HG02642 (cell line): ENCODE results near the gene MRPS2.
"Not testable (repeated sequence)": the region's sequence is repeated elsewhere in the genome, so short reads cannot be mapped to it uniquely, and the experiment has no call there.

Source experiments
- ATAC-seq: cut with Tn5 transposase; IDR thresholded peaks from one replicate; pipeline ENCODE4 v1.9.1; 2021; ENCODE audit warnings: mild to moderate bottlenecking; ENCODE audit not compliant: unreplicated experiment, poor library complexity

MRPS2 gene

GRCh38 chr9:135526730-135527571, 26.5 kb downstream of the MRPS2 start:
- no peak for ATAC-seq

- ATAC-seq: not testable (repeated sequence)
Observed at GRCh38 chr9:135528842-135529435, 28.5 kb downstream of the MRPS2 start.

GRCh38 chr9:135530146-135530545, 29.7 kb downstream of the MRPS2 start:
- no peak for ATAC-seq

DNA sequence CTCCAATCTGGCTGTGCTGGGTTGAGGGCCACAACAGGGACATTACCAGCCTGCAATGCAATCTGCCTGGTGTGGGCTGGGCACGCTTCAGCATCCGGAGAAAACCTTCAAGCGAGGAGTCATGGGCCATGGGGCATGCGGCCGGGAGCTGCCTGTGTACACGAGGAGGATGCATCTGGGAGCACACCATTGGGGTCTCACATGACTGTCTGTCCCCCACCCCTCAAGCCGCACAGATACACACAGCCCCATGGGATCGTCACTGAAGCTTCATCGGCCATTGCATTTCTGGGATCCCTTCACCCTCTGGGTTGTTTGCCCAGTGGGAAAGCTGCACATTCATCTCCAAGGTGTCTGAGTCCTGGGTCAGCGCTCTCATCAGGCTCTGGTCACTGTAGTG, 30.6 kb downstream of the MRPS2 start:
- no peak for ATAC-seq

- no peak for ATAC-seq
Observed at GRCh38 chr9:135533113-135533512, 32.6 kb downstream of the MRPS2 start.

GRCh38 chr9:135533674-135534073, 33.2 kb downstream of the MRPS2 start:
- ATAC-seq: no peak

- ATAC-seq: not testable (repeated sequence)
Observed at GRCh38 chr9:135534192-135534711, 33.8 kb downstream of the MRPS2 start.

DNA sequence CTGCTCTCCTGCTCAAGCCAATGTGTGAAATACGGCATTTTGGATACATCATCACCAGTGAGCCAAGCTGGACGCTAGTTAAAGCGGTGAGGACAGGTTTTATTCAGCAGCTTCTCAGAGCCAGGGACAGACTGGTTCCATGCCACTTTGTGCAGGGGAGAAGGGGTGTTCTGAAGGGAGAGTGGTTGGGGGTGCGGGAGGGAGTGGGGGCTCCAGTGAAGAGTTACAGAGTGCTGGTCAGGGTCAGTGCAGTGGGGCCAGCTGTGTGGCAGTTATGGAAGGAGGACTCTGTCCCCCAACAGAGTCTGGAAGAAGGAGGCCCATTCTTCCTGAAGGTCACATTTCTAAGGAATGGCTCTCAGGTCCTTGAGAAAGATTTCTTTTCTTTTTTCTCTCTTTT, 34.3 kb downstream of the MRPS2 start:
- ATAC-seq: not testable (repeated sequence)

- ATAC-seq: not testable (repeated sequence)
Observed at GRCh38 chr9:135535631-135536030, 35.1 kb downstream of the MRPS2 start.

DNA sequence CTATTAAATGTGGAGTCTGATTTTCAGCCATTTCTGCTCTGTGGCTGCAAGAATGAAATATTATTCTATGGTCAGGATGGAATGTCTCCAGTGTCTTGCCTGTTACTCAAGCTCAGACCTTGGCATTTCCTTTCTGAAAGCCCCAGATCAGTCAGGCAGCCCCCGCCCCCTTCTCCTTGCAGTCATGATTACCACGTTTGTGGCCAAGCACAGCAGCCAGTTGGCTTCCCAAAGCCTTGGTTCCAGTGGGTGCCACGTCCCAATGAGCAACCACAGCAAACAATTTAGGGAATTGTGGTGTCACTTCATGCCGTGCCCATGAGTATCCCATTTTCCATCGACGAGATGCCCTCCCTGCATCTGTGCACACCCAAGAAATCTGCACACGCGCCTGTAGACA, 35.7 kb downstream of the MRPS2 start:
- ATAC-seq: no peak

- ATAC-seq: not testable (repeated sequence)
Observed at GRCh38 chr9:135543262-135543894, 42.9 kb downstream of the MRPS2 start.

- no peak for ATAC-seq
Observed at GRCh38 chr9:135544981-135545635, 44.6 kb downstream of the MRPS2 start.

- ATAC-seq: not testable (repeated sequence)
Observed at GRCh38 chr9:135545646-135546176, 45.2 kb downstream of the MRPS2 start, which contains the start of gene OBP2A. Gene OBP2A, plus strand, starts transcription at chr9:135546126. Its CDS starts 55 bp downstream, at chr9:135546181.

DNA sequence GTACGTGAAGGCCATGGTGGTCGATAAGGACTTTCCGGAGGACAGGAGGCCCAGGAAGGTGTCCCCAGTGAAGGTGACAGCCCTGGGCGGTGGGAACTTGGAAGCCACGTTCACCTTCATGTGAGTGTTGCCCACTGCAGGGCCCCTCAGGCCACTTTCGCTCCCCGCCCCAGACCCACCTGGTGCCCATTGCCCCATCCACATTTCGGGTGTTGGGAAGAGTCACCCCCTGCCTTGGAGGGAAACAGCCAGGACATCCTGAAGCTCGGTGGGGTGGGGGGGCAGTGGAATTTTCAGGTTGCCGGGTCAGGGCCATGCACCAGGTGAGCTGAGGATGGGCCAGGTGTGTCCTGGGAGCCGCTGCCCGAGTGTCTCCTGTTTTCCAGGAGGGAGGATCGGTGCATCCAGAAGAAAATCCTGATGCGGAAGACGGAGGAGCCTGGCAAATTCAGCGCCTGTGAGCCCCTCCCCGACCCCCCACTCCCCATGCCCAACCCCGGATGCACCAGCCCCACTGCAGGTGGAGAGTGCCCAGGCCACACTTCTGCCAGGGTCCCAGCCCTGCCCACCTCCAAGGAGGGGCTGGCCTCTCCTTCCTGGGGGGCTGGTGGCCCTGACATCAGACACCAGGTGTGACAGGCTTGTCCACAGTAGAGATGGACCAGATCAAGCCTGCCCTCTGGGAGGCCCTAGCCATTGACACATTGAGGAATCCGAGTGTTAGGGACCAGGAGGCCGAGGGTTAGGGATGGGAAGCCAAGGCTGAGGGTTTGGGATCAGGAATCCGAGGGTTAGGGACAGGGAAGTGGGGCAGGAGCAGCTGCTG, 46.5 kb downstream of the MRPS2 start:
- ATAC-seq: not testable (repeated sequence)

- ATAC-seq: no peak
Observed at GRCh38 chr9:135547756-135548736, 47.6 kb downstream of the MRPS2 start.

- ATAC-seq: not testable (repeated sequence)
Observed at GRCh38 chr9:135549478-135550343, 49.2 kb downstream of the MRPS2 start.

DNA sequence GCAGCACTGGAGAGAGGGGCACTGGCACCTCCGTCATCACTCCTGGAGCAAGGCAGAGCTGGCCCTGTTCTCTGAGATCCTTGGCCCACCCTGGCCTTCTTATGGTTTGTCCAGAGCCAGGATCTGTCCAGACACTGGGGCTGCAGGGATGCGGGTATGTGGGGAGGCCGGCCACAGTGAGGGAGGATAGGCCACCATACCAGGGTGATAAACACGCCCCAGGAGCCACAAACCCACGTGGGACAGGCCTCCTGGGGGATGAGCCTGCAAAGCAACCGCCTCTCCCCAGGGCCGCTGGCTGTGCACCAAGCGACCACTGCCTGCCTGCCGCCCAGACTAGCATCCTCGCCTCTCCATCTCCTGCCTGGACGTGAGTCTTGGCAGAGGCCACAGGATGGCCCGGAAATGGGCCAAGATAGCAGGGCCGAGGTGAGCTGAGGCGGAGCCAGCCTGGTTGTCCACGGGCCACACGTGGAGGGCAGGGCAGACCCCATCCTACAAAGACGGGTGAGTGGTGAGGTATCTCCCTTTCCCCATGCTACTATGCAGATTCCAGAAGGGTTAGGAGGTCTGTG, 49.9 kb downstream of the MRPS2 start:
- no peak for ATAC-seq
